IMR-90 (cell line): ENCODE results near the gene ARV1. TPM values are rescaled to one million over a fixed set of nuclear protein-coding genes. Genes with fewer than 3 reads are reported as not detected.

Experiments used
- ATAC-seq: fragments of 200-7000 bp; cut with Tn5 transposase; 2 replicates; pipeline ENCODE4 v1.9.1; 2020; ENCODE audit warnings: low read depth, mild to moderate bottlenecking, moderate library complexity
- BruUV-seq: library from RNA; stranded (reverse); fragments of 400-500 nt; replicated peaks from 2 replicates; lab custom pipeline; 2021; lab: Mats Ljungman, UMichigan
- CTCF ChIA-PET: fragments of 300-600 bp; formaldehyde crosslinking; extraction: SDS; loops from one replicate; lab custom pipeline; 2021; ENCODE audit warnings: antibody characterized with exemption; lab: Yijun Ruan, JAX
- POLR2A ChIA-PET: fragments of 300-600 bp; sonication (Branson Sonifier 250); formaldehyde crosslinking; loops from one replicate; lab custom pipeline; 2022; ENCODE audit warnings: antibody characterized with exemption; ENCODE audit not compliant: unreplicated experiment; lab: Charles Lee
- DNase-seq: peaks from one replicate; pipeline ENCODE4 v3.0.0; 2013
- H2AFZ ChIP-seq: replicated peaks from 2 replicates; pipeline ENCODE3; 2013; ENCODE audit warnings: low read length, mild to moderate bottlenecking; ENCODE audit not compliant: poor library complexity
- H2AK5ac ChIP-seq: 2 replicates; pipeline ENCODE4 v1.6.1; 2013; ENCODE audit warnings: low read depth, low read length, inconsistent platforms
- H2AK9ac ChIP-seq: replicated peaks from 2 replicates; pipeline ENCODE3; 2013; ENCODE audit warnings: mild to moderate bottlenecking, low read depth, low read length, moderate library complexity; ENCODE audit not compliant: poor library complexity
- H2BK120ac ChIP-seq: 2 replicates; pipeline ENCODE4 v1.6.1; 2013; ENCODE audit warnings: low read depth, low read length, inconsistent platforms
- H2BK15ac ChIP-seq: 3 replicates; pipeline ENCODE4 v1.6.1; 2013; ENCODE audit warnings: low read depth, low read length, inconsistent platforms
- H2BK20ac ChIP-seq: 2 replicates; pipeline ENCODE4 v1.6.1; 2013; ENCODE audit warnings: low read depth, mild to moderate bottlenecking, inconsistent platforms, low read length, moderate library complexity
- H2BK5ac ChIP-seq: 2 replicates; pipeline ENCODE4 v1.6.1; 2013; ENCODE audit warnings: mild to moderate bottlenecking, low read depth, low read length, inconsistent platforms; ENCODE audit not compliant: poor library complexity, severe bottlenecking
- H3K14ac ChIP-seq: replicated peaks from 2 replicates; pipeline ENCODE4 v1.6.1; 2013; ENCODE audit warnings: low read depth, low read length, inconsistent platforms
- H3K18ac ChIP-seq: 2 replicates; pipeline ENCODE4 v1.6.1; 2013; ENCODE audit warnings: low read depth, low read length, control low read depth
- H3K23ac ChIP-seq: 2 replicates; pipeline ENCODE4 v1.6.1; 2013; ENCODE audit warnings: low read depth, low read length, inconsistent platforms
- H3K27ac ChIP-seq: 2 replicates; pipeline ENCODE4 v1.5.1; 2013; ENCODE audit warnings: mild to moderate bottlenecking, control low read depth, low read length; ENCODE audit not compliant: insufficient read depth
- H3K27me3 ChIP-seq: 2 replicates; pipeline ENCODE4 v1.6.1; 2013; ENCODE audit warnings: low read length; ENCODE audit not compliant: control insufficient read depth, insufficient read depth
- H3K36me3 ChIP-seq: 2 replicates; pipeline ENCODE4 v1.6.1; 2013; ENCODE audit warnings: low read length, mixed read lengths; ENCODE audit not compliant: control insufficient read depth, insufficient read depth
- H3K4ac ChIP-seq: 2 replicates; pipeline ENCODE4 v1.6.1; 2013; ENCODE audit warnings: low read depth, low read length, inconsistent platforms
- H3K4me1 ChIP-seq: 2 replicates; pipeline ENCODE4 v1.6.1; 2013; ENCODE audit warnings: low read length, mixed read lengths; ENCODE audit not compliant: control insufficient read depth, insufficient read depth
- H3K4me2 ChIP-seq: 2 replicates; pipeline ENCODE4 v1.6.1; 2013; ENCODE audit warnings: low read depth, mild to moderate bottlenecking, control low read depth, low read length, moderate library complexity
- H3K4me3 ChIP-seq: 2 replicates; pipeline ENCODE4 v1.5.1; 2013; ENCODE audit warnings: low read depth, mild to moderate bottlenecking, control low read depth, low read length, moderate library complexity; ENCODE audit not compliant: insufficient read depth
- H3K56ac ChIP-seq: 2 replicates; pipeline ENCODE4 v1.6.1; 2013; ENCODE audit warnings: low read length, inconsistent platforms; ENCODE audit not compliant: insufficient read depth; ENCODE audit errors: extremely low read depth
- H3K79me1 ChIP-seq, 2 experiments: 2 replicates each; pipeline ENCODE4 v1.6.1; 2013; ENCODE audit warnings: low read length in 2 of 2, inconsistent platforms in 1 of 2, low read depth in 1 of 2
- H3K9ac ChIP-seq: 2 replicates; pipeline ENCODE4 v1.6.1; 2013; ENCODE audit warnings: low read depth, low read length, control low read depth
- H3K9me1 ChIP-seq: 2 replicates; pipeline ENCODE4 v1.6.1; 2013; ENCODE audit warnings: low read length, inconsistent platforms; ENCODE audit not compliant: insufficient read depth
- H3K9me3 ChIP-seq: 2 replicates; pipeline ENCODE4 v1.6.1; 2013; ENCODE audit warnings: low read length; ENCODE audit not compliant: control insufficient read depth, insufficient read depth
- H4K20me1 ChIP-seq: 2 replicates; pipeline ENCODE4 v1.6.1; 2013; ENCODE audit warnings: low read length, inconsistent platforms; ENCODE audit not compliant: insufficient read depth
- H4K5ac ChIP-seq: 2 replicates; pipeline ENCODE4 v1.6.1; 2013; ENCODE audit warnings: mild to moderate bottlenecking, low read depth, low read length, control low read depth
- H4K8ac ChIP-seq, 2 experiments: 2 replicates each; pipeline ENCODE4 v1.6.1; 2013; ENCODE audit warnings: low read depth in 2 of 2, low read length in 2 of 2, control low read depth in 1 of 2, inconsistent platforms in 1 of 2
- H4K91ac ChIP-seq: 2 replicates; pipeline ENCODE4 v1.6.1; 2013; ENCODE audit warnings: low read depth, low read length, inconsistent platforms; ENCODE audit not compliant: insufficient read depth
- BHLHE40 ChIP-seq: fragments of 150-350 bp; IDR thresholded peaks from 2 replicates; pipeline ENCODE4 v1.6.1; 2016; ENCODE audit warnings: mild to moderate bottlenecking, low read depth, low read length
- CEBPB ChIP-seq: IDR thresholded peaks from 2 replicates; pipeline ENCODE4 v1.6.1; 2012; ENCODE audit warnings: low read depth, low read length, improper control_type of control experiment
- CHD1 ChIP-seq: IDR thresholded peaks from 2 replicates; pipeline ENCODE4 v1.6.1; 2012; ENCODE audit warnings: low read depth, low read length, improper control_type of control experiment
- ELK1 ChIP-seq: fragments of 150-350 bp; IDR thresholded peaks from 2 replicates; pipeline ENCODE4 v1.6.1; 2016; ENCODE audit warnings: low read depth, mild to moderate bottlenecking, low read length, moderate library complexity, borderline replicate concordance
- FOS ChIP-seq: fragments of 150-350 bp; IDR thresholded peaks from 2 replicates; pipeline ENCODE4 v1.6.1; 2016; ENCODE audit warnings: low read depth, low read length
- MAFK ChIP-seq: IDR thresholded peaks from 2 replicates; pipeline ENCODE4 v1.6.1; 2012; ENCODE audit warnings: low read depth, low read length, improper control_type of control experiment
- MAZ ChIP-seq: IDR thresholded peaks from 2 replicates; pipeline ENCODE4 v1.6.1; 2012; ENCODE audit warnings: low read depth, mild to moderate bottlenecking, low read length, improper control_type of control experiment, moderate library complexity, borderline replicate concordance
- MXI1 ChIP-seq: IDR thresholded peaks from 2 replicates; pipeline ENCODE4 v1.6.1; 2012; ENCODE audit warnings: low read depth, mild to moderate bottlenecking, low read length, moderate library complexity, borderline replicate concordance
- NFE2L2 ChIP-seq: fragments of 150-350 bp; IDR thresholded peaks from 2 replicates; pipeline ENCODE4 v1.6.1; 2016; ENCODE audit warnings: low read depth, mild to moderate bottlenecking, low read length
- POLR2A ChIP-seq: IDR thresholded peaks from 2 replicates; pipeline ENCODE4 v1.6.1; 2012; ENCODE audit warnings: mild to moderate bottlenecking, low read depth, low read length
- RAD21 ChIP-seq: IDR thresholded peaks from 2 replicates; pipeline ENCODE4 v1.6.1; 2012; ENCODE audit warnings: low read length, improper control_type of control experiment
- RCOR1 ChIP-seq: IDR thresholded peaks from 2 replicates; pipeline ENCODE4 v1.6.1; 2012; ENCODE audit warnings: mild to moderate bottlenecking, low read length, improper control_type of control experiment; ENCODE audit not compliant: insufficient replicate concordance
- RFX5 ChIP-seq: IDR thresholded peaks from 2 replicates; pipeline ENCODE4 v1.8.0; 2012; ENCODE audit warnings: low read depth, mild to moderate bottlenecking, low read length, moderate library complexity
- SMC3 ChIP-seq: fragments of 150-350 bp; IDR thresholded peaks from 2 replicates; pipeline ENCODE4 v1.6.1; 2016; ENCODE audit warnings: low read depth, mild to moderate bottlenecking, antibody characterized with exemption, low read length, moderate library complexity
- WGBS, 2 experiments: methylation state at CpG; one replicate each; pipeline versions ENCODE4 v1.1.5 to v1.1.7; 2013; ENCODE audit warnings: missing lambda C conversion rate in 2 of 2; ENCODE audit not compliant: insufficient read length in 1 of 2; ENCODE audit errors: extremely low coverage in 2 of 2; 5-methylcytosine and 5-hydroxymethylcytosine counted together
- dilution Hi-C: fragments of 300-500 bp; cut with HindIII; formaldehyde crosslinking; loops from one replicate; pipeline ENCODE4 v1.14.3; 2018; ENCODE audit warnings: low sequenced_read_pairs; ENCODE audit not compliant: unreplicated experiment
- in situ Hi-C: fragments of 300-500 bp; cut with MboI; formaldehyde crosslinking; loops from 3 replicates; pipeline ENCODE4 v1.14.3; 2019; ENCODE audit warnings: low sequenced_read_pairs, inconsistent platforms, mixed read lengths
- intact Hi-C: fragments of 100-400 bp; cut with micrococcal nuclease; formaldehyde crosslinking; loops from 2 replicates; pipeline ENCODE4 v1.10.0; 2022
- polyA plus RNA-seq, 3 experiments: library from polyadenylated mRNA; depleted of rRNA; stranded (reverse); fragments of >200 nt; gene quantifications; 2 replicates each; pipeline ENCODE4 v1.2.3, GENCODE V29; 2012; ENCODE audit warnings: low replicate concordance in 1 of 3
- total RNA-seq: library from RNA; depleted of rRNA; stranded (reverse); fragments of >200 nt; gene quantifications from 2 replicates; pipeline ENCODE4 v1.2.3, GENCODE V29; 2012
- TF ChIP-seq, protein P1 (sequence below): conservative IDR thresholded peaks from 2 replicates; pipeline ENCODE4 v1.5.1; 2012; ENCODE audit warnings: mild to moderate bottlenecking, low read depth, low read length, improper control_type of control experiment
- TF ChIP-seq, protein P2 (sequence below): fragments of 150-350 bp; IDR thresholded peaks from 2 replicates; pipeline ENCODE4 v1.6.1; 2017; ENCODE audit warnings: mild to moderate bottlenecking, antibody characterized with exemption, low read length, low read depth

The ARV1 gene
- total and polyA plus RNA-seq, 2 of the 4 experiments (the other 2 are of a cell fraction) = 19.0 to 22.9 TPM

DNA sequence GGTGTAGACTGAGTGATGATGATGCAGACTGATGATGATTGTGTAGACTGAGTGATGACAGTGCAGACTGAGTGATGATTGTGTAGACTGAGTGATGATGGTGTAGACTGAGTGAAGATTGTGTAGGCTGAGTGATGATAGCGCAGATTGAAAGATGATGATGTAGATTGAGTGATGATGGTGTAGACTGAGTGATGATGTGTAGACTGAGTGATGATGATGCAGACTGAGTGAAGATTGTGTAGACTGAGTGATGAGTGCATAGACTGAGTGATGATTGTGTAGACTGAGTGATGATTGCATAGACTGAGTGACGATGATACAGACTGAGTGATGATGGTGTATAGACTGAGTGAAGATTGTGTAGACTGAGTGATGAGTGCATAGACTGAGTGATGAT, 32.5 kb downstream of the ARV1 start:
- no peak overlapping the region for H3K14ac ChIP-seq
- no peak overlapping the region for H3K4ac ChIP-seq
- WGBS, 2 experiments = 80 to 100% methylated on average over 1 to 2 of the region's 2 CpGs
- dilution Hi-C loops (no loop called here), intact Hi-C loops (no loop called here), in situ Hi-C loops (no loop called here)
- H4K8ac ChIP-seq = no peak overlapping the region
- ATAC-seq = no peak
- DNase-seq = no peak
- peaks cover 3% of the 10 kb centered on the region; the same call in 1 of the 2 replicates for H3K36me3 ChIP-seq
- no peak overlapping the region for H2BK5ac ChIP-seq
- H3K9me3 ChIP-seq = no peaks in the 10 kb centered on the region; the same call in 1 of the 2 replicates
- no peaks in the 10 kb centered on the region for H4K20me1 ChIP-seq
- no peak for TF ChIP-seq MAZ
- TF ChIP-seq ELK1 = no peak
- no peak for TF ChIP-seq RCOR1
- TF ChIP-seq CEBPB = no peak
- TF ChIP-seq MAFK = no peak
- no peak for TF ChIP-seq RAD21
- no peak for TF ChIP-seq CHD1
- no peak for TF ChIP-seq RFX5
- TF ChIP-seq MXI1 = no peak
- TF ChIP-seq POLR2A = no peak
- TF ChIP-seq, protein P1, sequence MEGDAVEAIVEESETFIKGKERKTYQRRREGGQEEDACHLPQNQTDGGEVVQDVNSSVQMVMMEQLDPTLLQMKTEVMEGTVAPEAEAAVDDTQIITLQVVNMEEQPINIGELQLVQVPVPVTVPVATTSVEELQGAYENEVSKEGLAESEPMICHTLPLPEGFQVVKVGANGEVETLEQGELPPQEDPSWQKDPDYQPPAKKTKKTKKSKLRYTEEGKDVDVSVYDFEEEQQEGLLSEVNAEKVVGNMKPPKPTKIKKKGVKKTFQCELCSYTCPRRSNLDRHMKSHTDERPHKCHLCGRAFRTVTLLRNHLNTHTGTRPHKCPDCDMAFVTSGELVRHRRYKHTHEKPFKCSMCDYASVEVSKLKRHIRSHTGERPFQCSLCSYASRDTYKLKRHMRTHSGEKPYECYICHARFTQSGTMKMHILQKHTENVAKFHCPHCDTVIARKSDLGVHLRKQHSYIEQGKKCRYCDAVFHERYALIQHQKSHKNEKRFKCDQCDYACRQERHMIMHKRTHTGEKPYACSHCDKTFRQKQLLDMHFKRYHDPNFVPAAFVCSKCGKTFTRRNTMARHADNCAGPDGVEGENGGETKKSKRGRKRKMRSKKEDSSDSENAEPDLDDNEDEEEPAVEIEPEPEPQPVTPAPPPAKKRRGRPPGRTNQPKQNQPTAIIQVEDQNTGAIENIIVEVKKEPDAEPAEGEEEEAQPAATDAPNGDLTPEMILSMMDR = no peak
- TF ChIP-seq, protein P2, sequence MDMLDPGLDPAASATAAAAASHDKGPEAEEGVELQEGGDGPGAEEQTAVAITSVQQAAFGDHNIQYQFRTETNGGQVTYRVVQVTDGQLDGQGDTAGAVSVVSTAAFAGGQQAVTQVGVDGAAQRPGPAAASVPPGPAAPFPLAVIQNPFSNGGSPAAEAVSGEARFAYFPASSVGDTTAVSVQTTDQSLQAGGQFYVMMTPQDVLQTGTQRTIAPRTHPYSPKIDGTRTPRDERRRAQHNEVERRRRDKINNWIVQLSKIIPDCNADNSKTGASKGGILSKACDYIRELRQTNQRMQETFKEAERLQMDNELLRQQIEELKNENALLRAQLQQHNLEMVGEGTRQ = no peak
- TF ChIP-seq SMC3 = no peak
- no peak for TF ChIP-seq FOS
- TF ChIP-seq NFE2L2 = no peak
- TF ChIP-seq BHLHE40 = no peak
- no peak overlapping the region for H3K56ac ChIP-seq
- POLR2A ChIA-PET = no interaction called here
- no peak overlapping the region for H3K4me3 ChIP-seq
- H2BK120ac ChIP-seq = no peak overlapping the region
- no TSS peak for BruUV-seq
- H3K9ac ChIP-seq = no peak overlapping the region
- no peaks in the 10 kb centered on the region for H3K27me3 ChIP-seq
- no peak overlapping the region for H3K27ac ChIP-seq
- no peaks in the 10 kb centered on the region for H3K4me1 ChIP-seq
- H2AFZ ChIP-seq = no peak overlapping the region
- no peak overlapping the region for H2AK5ac ChIP-seq
- no peak overlapping the region for H4K5ac ChIP-seq
- CTCF ChIA-PET = no interaction called here
- H3K79me1 ChIP-seq = no peaks in the 10 kb centered on the region
- H2BK15ac ChIP-seq = no peak overlapping the region
- H3K23ac ChIP-seq = no peak overlapping the region
- H2BK20ac ChIP-seq = no peak overlapping the region
- no peaks in the 10 kb centered on the region for H3K9me1 ChIP-seq
- no peak overlapping the region for H3K18ac ChIP-seq
- no peak overlapping the region for H3K4me2 ChIP-seq
- no peak overlapping the region for H4K91ac ChIP-seq
- H2AK9ac ChIP-seq = no peak overlapping the region
